Right renal pelvis (tissue), 4 donors: Measurements from ENCODE around the gene H6PD. TPM values are rescaled to one million over a fixed set of nuclear protein-coding genes. Genes with fewer than 3 reads are reported as not detected.

Experiments used
- DNase-seq, 4 donors: peaks; one replicate each; pipeline ENCODE4 v3.0.0-alpha.2; 2013; ENCODE audit warnings: low read depth in 4 of 4, low spot score in 3 of 4, missing footprints in 1 of 4
- polyA plus RNA-seq, 4 donors: library from polyadenylated mRNA; unstranded; fragments of 120-200 nt; gene quantifications; one replicate each; pipeline ENCODE4 v1.2.1, GENCODE V29; 2013; ENCODE audit not compliant: insufficient read length in 4 of 4

The H6PD gene
- polyA plus RNA-seq, 4 donors = 36.7 to 43.1 (median 40.0) TPM

GRCh38 chr1:9204156-9204720, 30.3 kb upstream of the H6PD start:
- no peak for DNase-seq

DNA sequence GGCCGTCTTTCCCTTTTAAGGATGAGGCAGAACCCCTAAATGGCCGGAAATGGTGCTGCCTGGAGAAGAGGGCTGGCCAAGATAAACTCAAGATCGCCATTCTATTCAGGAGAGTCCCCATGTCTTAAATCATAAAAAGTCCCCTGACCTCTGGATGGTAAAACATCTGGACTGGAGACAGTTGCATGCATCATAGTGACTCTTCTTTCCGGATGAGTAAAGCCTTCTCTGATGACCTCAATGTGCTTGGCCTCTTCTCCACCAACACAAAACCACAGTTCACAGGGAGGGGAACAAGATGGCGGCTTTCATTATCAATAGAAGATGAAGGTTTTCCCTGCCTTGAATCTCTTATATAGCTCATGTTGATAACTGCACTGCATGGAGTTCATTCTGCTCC, 27.5 kb upstream of the H6PD start:
- DNase-seq = no peak

DNA sequence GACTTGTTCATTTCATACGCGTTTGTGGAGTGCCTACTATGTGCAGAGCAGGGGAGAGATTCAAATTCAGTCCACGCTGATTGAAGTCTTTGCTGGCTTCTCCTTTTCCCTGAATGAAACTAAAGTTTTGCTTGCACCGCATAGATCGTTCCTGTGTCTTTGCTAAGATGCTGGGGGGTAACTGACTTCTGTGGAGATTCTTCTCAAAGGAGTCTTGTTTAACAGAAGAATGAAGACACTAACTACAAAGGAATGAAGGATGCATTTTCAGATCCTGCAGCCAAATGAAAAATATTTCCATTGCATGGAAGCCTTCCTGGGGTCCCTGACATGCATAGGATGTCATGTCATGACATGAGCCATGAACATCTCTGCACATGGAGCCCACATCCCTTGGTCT, 26.9 kb upstream of the H6PD start:
- no peak for DNase-seq

- no peak for DNase-seq
These were observed 23.2 kb upstream of the H6PD start for GRCh38 chr1:9211291-9211811.

- no peak for DNase-seq
These were observed 21.8 kb upstream of the H6PD start for GRCh38 chr1:9212735-9213134.

- no peak for DNase-seq
These were observed 20.6 kb upstream of the H6PD start for GRCh38 chr1:9213956-9214355.

DNA sequence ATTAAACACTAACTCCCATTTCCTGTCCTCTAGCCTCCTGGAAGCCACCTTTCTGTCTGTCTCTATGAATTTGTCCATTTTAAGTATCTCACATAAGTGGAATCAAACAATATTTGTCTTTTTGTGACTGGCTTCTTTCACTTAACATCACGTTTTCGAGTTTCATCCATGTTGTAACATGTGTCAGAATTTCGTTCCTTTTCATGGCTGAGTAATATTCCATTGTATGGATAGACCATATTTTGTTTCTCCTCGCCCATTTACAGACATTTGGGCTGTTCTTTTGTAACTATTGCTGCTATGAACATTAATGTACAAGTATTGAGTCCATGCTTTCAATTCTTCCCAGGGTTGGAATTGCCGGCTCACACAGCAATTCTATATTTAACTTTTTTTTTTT, 15.7 kb upstream of the H6PD start:
- no peak for DNase-seq

GRCh38 chr1:9222846-9223625, 11.5 kb upstream of the H6PD start:
- no peak for DNase-seq

DNA sequence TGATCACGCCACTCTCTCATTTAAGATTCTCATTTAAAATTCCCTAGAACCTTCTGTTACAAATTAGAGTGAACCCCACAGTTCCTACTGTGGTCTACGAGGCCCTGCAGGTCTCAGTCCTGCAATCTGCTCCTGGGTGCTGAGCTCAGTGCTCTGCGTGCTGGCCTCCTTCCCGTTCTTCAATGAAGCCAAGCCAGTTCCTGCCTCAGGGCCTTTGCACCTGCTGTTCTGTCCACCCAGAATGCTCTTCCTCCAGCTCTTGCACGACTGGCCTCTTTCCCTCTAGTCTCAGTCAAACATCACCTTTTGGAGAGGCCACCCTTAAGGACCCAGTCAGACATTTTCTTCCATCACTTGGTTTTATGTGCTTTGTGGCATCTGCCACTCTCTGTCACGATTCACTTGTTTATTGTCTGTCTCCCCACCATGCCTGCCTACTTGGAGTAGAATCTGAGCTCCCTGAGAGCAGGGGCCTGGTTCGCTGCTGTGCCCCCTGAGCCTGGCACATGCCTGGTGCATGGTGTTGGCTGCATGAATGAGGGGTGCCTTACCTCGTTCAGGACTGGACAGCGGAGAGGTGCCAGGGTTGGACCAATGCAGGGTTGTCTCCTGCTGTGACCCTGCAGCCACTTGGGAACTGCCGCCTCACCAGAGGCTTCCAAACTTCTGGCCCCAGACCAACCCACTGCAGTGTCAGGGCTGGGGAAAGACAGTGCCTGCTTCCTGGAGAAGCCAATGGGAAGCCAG, 9.7 kb upstream of the H6PD start:
- no peak for DNase-seq

- no peak for DNase-seq
These were observed 9.2 kb upstream of the H6PD start for GRCh38 chr1:9225411-9225785.

DNA sequence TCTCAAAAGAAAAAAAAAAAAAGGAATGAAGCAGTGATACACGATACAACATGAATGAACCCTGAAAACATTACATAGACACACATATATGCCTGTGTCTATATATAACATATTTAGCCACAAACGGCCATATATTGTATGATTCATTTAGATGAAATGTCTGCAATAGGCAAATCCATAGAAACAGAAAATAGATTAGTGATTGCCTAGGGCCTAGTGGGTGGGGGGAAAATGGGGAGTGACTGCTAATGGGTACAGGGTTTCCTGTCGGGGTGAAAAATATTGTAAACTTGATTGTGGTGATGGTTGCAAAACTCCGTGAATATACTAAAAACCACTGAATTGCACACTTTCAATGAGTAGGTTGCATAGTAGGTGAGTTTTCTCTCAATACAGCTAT, 6.0 kb upstream of the H6PD start:
- DNase-seq = no peak

DNA sequence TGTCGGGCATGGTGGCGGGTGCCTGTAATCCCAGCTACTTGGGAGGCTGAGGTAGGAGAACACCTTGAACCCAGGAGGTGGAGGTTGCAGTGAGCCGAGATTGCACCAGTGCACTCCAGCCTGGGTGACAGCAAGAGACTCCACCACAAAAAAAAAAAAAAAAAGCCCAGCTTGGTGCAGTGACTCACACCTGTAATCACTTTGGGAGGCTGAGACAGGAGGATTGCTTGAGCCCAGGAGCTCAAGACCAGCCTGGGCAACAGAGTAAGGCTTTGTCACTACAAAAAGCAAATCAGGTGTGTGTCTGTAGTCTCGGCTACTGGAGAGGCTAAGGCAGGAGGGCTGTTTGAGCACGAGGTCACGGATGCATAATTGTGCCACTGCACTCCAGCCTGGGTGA, 5.0 kb upstream of the H6PD start:
- no peak for DNase-seq

DNA sequence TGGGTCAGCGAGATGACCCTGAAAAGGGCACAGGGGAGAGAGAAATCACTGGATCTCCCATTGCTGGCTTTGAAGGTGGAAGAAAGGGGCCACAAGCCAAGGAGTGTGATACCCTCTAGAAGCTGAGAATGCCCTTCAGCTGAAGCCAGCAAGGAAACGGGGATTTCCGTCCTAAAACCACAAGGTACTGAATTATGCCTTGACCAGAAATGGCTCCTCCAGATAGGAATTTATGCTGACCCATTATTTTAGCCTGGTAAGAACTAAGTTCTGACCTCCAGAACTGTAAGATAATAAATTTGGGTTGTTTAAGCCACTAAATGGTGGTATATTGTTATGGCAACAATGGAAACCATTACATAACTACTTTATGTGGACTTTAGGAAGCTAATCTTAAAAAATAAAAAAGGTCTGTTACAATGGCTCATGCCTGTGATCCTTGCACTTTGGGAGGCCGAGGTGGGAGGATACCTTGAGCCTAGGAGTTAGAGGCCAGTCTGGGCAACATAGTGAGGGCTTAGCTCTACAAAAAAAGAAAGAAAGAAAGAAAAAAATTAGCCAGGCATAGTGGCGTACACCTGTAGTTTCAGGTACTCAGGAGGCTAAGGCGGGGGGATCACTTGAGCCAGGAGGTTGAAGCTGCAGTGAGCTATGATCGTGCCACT, 3.6 kb upstream of the H6PD start:
- no peak for DNase-seq

GRCh38 chr1:9231648-9232332, 2.8 kb upstream of the H6PD start:
- DNase-seq = no peak

DNA sequence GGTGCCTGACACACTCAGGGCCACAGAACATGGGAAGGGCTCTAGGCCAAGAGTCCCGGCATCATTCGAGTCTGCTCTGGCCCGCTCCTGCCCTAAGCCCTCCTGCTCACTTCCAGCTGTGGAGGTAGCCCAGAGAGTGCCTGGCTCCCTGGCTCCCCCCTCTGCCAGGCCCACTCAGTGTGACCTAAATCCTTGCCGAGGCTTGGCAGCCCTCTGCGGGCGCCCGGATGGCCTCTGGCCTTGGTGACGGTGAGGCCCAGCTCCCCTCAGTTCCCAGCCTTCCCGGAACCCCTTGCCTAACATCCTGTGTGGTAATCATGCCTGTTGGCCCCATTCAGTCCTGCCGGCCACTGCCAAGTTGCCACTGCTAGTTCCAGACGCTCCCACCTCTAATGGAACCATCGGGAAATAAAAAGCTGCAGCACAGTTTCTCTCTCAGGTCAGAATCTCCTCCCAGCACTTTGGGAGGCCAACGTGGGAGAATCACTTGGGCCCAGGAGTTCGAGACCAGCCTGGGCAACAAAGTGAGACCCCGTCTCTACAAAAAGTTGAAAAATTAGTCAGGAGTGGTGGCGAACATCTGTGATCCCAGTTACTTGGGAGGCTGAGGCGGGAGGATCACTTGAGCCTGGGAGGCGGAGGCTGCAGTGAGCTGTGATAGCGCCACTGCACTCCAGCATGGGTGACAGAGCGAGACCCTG, 1.2 kb upstream of the H6PD start:
- no peak for DNase-seq

DNA sequence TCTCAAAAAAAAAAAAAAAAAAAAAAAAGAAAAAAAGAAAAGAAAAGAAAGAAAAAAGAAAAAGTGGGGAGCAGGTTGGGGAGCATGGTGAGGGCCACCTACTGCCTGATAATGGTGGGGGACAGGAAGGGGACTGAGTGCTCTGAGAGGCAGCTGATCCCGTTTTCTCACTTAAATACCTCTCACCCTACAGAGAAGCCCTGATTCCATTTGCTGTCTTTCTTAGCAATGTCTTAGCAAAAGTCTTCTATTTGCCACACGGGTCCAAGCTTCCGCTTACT, 692 bp upstream of the H6PD start:
- DNase-seq = no peak

DNA sequence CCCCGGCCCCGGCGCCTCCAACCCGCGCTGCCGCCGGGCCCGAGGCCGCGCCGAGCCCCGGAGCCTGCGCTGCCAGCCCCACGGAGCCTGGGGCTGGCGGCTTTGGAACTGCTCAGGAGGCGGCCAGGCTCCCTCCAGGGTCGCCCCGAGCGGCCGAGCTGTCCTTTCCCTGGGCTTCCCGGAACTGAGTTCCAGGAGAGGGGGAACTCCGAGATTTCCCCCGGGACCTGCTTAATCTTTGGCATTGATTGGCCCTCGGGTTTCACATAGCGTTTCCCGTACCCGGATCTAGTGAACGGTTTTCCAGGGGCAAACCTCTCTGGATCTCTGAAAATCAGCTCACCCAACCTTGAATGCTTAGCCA, 504 bp downstream of the H6PD start:
- no peak for DNase-seq

DNA sequence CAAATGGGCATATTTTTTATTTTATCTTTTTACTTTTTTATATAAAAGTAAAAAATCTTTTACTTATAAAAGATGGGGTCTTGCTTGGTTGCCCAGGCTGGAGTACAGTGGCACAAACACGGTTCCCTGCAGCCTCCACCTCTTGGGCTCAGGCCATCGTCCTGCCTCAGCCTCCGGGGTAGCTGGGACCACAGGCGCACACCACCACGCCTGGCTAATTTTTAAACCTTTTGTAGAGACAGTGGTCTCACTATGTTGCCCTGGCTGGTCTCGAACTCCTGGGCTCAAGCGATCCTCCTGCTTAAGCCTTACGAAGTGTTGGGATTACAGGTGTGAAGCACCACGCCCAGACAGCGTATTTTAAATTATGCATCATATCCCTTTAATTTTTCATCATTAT, 986 bp downstream of the H6PD start:
- DNase-seq = no peak

DNA sequence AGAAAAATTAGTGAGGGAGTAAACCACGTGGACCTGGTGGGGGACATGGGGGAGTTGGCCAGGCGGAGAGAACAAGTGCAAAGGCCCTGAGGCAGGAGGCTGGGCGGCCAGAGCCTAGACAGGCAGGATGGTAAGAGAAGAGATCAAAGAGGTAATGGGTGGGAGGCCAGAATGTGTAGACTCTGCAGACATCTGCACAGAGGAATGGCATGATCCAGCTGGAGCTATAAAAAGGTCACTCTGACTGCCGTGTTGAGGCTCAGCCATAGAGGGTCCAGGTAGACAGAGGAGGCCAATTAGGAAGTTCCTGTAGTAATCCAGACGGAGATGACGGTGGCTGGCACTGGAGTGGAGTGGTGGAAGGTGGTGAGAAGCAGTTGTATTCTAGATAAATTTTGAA, 3.6 kb downstream of the H6PD start:
- no peak for DNase-seq

DNA sequence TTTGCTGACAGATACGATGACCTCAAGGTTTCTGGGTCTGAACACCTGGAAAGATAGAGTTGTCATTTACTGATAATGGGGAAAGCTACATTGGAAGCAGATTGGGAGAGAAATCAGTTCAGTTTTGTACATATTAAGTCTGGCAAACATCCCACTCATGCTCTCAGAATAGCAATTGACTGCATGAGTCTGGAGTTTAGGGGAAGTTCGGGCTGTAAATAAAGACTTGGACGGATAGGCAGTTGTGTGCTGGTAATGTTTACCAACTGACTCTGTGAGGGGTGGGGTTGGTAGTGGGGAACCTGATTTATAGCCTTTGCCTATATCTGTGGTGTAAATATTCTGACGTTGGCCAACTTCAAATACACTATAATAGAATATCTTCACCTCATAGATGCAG, 4.0 kb downstream of the H6PD start:
- no peak for DNase-seq
